Neuron (in vitro differentiated cells): ENCODE data around the gene TAF7L.

ENCODE experiments used
- H2AFZ ChIP-seq: one replicate; pipeline ENCODE4 v1.6.1; 2013; ENCODE audit warnings: low read depth, mild to moderate bottlenecking, inconsistent platforms, low read length, moderate library complexity
- H3K27me3 ChIP-seq: one replicate; pipeline ENCODE4 v1.6.1; 2013; ENCODE audit warnings: low read length; ENCODE audit not compliant: insufficient read depth
- H3K36me3 ChIP-seq: one replicate; pipeline ENCODE4 v1.6.1; 2013; ENCODE audit warnings: low read length; ENCODE audit not compliant: insufficient read depth
- H3K4me1 ChIP-seq: one replicate; pipeline ENCODE4 v1.6.1; 2013; ENCODE audit warnings: low read length; ENCODE audit not compliant: insufficient read depth
- H3K4me3 ChIP-seq: 2 replicates; pipeline ENCODE4 v1.5.1; 2013; ENCODE audit warnings: mild to moderate bottlenecking, low read length, moderate library complexity
- H3K9me3 ChIP-seq: one replicate; pipeline ENCODE4 v1.6.1; 2013; ENCODE audit warnings: low read length

TAF7L gene

DNA sequence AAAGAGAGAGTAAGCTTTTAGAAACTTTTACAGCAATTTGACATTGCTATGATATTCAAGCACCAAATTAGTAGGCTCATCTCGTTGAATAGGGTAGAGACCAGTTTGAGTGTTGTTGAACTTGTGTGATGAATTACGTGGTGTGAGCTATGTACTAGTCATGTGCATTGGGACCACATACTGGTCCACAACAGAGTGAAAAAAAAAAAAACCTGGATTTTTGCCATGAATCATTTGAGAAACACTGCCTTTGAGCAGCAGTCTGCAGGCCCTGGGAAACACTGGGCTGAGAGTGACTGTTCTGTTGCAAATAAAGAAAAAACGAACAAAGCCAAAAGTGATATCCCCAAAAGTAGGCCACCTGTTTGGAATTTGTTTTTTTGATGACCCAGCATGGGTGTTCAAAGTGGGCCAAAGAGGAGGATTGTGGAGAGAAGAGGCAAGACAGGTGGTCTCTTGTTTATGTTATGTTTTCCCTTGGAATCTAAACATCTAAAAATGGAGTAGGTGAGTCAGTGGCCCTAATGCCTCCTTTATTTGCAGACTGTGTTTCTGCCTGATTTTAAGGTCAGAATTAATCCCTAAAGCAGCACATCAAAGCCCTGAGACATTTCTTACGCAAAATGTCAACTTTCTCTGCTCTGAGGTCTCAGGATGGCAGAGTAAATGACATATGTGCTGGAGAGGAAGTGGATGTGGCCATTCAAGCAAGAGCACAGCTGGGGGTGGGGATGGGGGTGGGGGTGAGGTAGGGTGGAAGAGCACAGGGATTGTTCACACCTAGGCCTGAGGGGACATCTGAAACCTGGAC is 33.5 kb downstream of the TAF7L start:
- Histone ChIP-seq H3K27me3 (no peaks in the 10 kb centered on the region), H3K36me3 (no peaks in the 10 kb centered on the region), H3K4me3 (no peak overlapping the region), H2AFZ (no peak overlapping the region), H3K9me3 (no peaks in the 10 kb centered on the region), H3K4me1 (no peaks in the 10 kb centered on the region)

- no peaks in the 10 kb centered on the region for H3K9me3 ChIP-seq
- H3K4me3 ChIP-seq: no peak overlapping the region
- no peaks in the 10 kb centered on the region for H3K36me3 ChIP-seq
- no peaks in the 10 kb centered on the region for H3K27me3 ChIP-seq
- no peaks in the 10 kb centered on the region for H3K4me1 ChIP-seq
- H2AFZ ChIP-seq: no peak overlapping the region
Observed at GRCh38 chrX:101252634-101253033, 38.5 kb downstream of the TAF7L start.

DNA sequence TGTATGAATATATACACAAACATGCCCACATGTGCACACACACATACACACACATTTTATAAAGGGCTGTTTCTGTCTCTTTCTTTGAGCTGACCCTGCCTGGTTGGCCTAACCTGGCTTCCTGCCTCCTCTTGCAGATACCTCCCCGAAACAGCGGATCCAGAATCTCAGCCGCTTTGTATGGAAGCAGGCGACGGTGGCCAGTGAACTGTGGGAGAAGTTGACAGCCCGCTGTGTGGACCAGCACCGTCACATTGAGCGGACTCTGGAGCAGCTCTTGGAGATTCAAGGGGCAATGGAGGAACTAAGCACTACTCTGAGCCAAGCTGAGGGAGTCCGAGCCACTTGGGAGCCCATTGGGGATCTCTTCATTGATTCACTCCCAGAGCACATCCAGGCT is 49.6 kb downstream of the TAF7L start:
- no peaks in the 10 kb centered on the region for H3K36me3 ChIP-seq
- no peak overlapping the region for H3K4me3 ChIP-seq
- no peaks in the 10 kb centered on the region for H3K27me3 ChIP-seq
- H3K4me1 ChIP-seq: no peaks in the 10 kb centered on the region
- no peaks in the 10 kb centered on the region for H3K9me3 ChIP-seq
- no peak overlapping the region for H2AFZ ChIP-seq

DNA sequence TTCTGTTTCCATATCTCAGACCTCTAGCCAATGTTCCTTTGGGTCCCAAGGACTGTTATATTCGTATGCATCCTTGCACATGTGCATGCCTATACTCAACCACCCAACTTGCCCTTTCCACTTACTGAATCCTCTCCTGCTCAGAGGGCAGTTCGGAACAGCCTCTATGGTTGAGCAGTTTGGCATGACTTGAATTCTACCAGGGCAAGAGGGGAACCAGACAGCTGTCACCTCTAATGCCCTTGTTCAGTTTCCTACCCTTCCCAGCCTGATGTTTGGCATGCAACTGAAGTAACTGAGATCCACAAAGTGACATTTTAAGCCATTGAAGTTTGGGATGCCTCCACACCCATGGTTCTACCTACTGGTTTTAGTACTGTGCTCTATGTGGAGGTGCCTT is 54.1 kb downstream of the TAF7L start:
- Histone ChIP-seq H3K4me1 (no peaks in the 10 kb centered on the region), H3K4me3 (no peak overlapping the region), H3K36me3 (no peaks in the 10 kb centered on the region), H3K27me3 (no peaks in the 10 kb centered on the region), H3K9me3 (no peaks in the 10 kb centered on the region), H2AFZ (no peak overlapping the region)

- Histone ChIP-seq H3K4me3 (no peak overlapping the region), H3K36me3 (no peaks in the 10 kb centered on the region), H2AFZ (no peak overlapping the region)
Observed at GRCh38 chrX:101232316-101232715, 58.8 kb downstream of the TAF7L start.

GRCh38 chrX:101231080-101231479 is 60.1 kb downstream of the TAF7L start:
- H3K4me3 ChIP-seq: no peak overlapping the region
- no peaks in the 10 kb centered on the region for H3K36me3 ChIP-seq
- no peak overlapping the region for H2AFZ ChIP-seq
- H3K9me3 ChIP-seq: no peaks in the 10 kb centered on the region
- no peaks in the 10 kb centered on the region for H3K27me3 ChIP-seq
- H3K4me1 ChIP-seq: no peaks in the 10 kb centered on the region

More at GRCh38 chrX:101232316-101232715, 58.8 kb downstream of the TAF7L start:
- H3K27me3 ChIP-seq: no peaks in the 10 kb centered on the region
- no peaks in the 10 kb centered on the region for H3K4me1 ChIP-seq
- H3K9me3 ChIP-seq: no peaks in the 10 kb centered on the region

GRCh38 chrX:101230636-101231035 is 60.5 kb downstream of the TAF7L start:
- no peaks in the 10 kb centered on the region for H3K4me1 ChIP-seq
- H3K4me3 ChIP-seq: no peak overlapping the region
- H3K27me3 ChIP-seq: no peaks in the 10 kb centered on the region
- H3K9me3 ChIP-seq: no peaks in the 10 kb centered on the region
- no peaks in the 10 kb centered on the region for H3K36me3 ChIP-seq
- H2AFZ ChIP-seq: no peak overlapping the region

DNA sequence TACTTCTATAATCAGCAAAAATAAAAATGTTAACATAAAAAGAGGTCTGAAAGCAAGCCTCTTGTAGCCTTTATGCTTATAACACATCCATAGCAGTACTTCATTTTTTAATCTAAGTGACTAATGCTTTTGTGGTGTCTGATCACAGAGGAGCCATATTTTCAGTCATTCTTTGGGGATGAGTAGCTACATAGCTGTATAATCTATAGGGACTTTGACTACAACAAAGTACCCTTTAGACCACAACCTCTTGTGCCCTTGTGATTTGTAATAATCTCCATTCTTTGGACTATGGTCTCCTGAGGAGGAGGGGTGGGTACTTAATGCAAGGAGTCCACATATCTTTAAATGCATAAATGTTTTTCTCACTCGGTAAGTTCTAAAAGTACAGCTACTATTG is 62.0 kb downstream of the TAF7L start:
- Histone ChIP-seq H2AFZ (no peak overlapping the region), H3K36me3 (no peaks in the 10 kb centered on the region), H3K4me1 (no peaks in the 10 kb centered on the region), H3K4me3 (no peak overlapping the region), H3K27me3 (no peaks in the 10 kb centered on the region), H3K9me3 (no peaks in the 10 kb centered on the region)

GRCh38 chrX:101223226-101223625 is 67.9 kb downstream of the TAF7L start:
- Histone ChIP-seq H3K9me3 (no peaks in the 10 kb centered on the region), H2AFZ (no peak overlapping the region), H3K4me1 (peaks cover 4% of the 10 kb centered on the region), H3K4me3 (no peak overlapping the region), H3K27me3 (no peaks in the 10 kb centered on the region), H3K36me3 (no peaks in the 10 kb centered on the region)

- Histone ChIP-seq H3K27me3 (no peaks in the 10 kb centered on the region), H3K36me3 (no peaks in the 10 kb centered on the region), H2AFZ (peak overlapping the region; percentile 29), H3K9me3 (no peaks in the 10 kb centered on the region), H3K4me3 (peak overlapping the region; percentile 51), H3K4me1 (peaks cover 4% of the 10 kb centered on the region)
Observed at GRCh38 chrX:101220662-101221260, 70.4 kb downstream of the TAF7L start.

DNA sequence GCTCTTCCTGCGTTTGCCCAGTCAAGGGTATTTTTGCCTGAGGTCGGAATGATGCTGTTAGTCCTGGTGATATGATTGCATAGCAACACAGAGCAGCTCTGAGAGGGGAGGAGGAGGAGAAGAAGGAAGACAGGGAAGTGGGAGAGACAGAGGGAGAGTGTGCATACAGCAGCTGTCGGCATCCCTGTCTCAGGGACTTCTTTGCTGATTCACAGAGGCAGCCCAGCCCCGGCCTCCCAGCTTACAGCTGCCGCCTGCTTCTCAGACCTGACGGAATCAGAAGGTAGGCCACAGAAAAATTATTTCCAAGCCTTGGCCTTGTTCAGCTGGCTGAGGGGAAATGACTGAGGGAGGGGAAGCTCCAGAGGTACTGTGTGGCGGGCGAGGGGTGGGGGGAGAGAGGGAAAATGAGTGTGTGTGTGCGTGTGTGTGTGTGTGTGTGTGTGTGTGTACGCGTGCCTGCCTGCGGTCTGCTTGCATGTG is 71.2 kb downstream of the TAF7L start:
- H3K9me3 ChIP-seq: no peaks in the 10 kb centered on the region
- peak overlapping the region; percentile 29 for H2AFZ ChIP-seq
- peaks cover 4% of the 10 kb centered on the region for H3K4me1 ChIP-seq
- H3K27me3 ChIP-seq: no peaks in the 10 kb centered on the region
- H3K4me3 ChIP-seq: peak overlapping the region; percentile 51
- H3K36me3 ChIP-seq: no peaks in the 10 kb centered on the region

DNA sequence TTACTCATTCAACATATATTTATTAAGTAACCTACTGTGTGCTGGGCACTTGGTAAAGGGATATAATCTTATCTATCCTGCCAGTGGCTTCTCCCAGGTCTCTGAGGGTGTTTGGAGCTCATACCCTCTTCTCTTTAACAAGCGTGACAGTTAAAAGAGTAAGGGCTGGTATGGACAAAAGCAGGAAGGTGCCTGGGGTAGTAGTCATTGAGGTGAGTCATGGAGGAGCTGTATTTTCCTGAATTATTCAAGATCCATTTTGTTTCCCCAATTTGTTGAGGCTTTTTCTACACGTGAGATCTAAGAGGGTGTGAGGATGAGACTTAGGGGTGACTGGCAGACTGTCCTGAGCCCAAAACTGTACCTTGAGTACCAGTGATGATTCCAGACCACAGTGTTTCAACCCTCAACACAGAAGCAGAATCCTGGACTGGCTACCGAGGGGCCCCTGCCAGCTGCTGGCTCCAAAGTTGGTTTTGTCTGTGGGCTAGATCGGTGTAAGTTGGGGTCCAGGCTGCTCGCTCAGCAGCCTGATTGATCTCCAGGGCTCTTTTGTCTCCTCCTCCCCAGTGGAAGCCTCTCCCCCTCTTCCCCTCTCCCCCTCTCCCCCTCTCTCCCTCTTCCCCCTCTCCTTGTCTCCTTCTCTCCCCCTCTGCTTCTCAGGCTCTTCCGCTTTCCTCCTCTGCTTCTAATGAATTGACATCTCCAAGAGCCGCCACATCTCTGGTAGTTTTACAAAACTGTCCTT is 71.8 kb downstream of the TAF7L start, which contains the start of gene DRP2:
Gene DRP2, plus strand, starts transcription at position 671 of the 748 bp plus-strand sequence. CDS start 11,862 bp downstream, outside the sequence.
- peak within 1 kb of the TSS; percentile 51 for H3K4me3 ChIP-seq
- H3K27me3 ChIP-seq: no peaks in the 10 kb centered on the region

More for the DNA sequence above, 71.8 kb downstream of the TAF7L start, which contains the start of gene DRP2:
- Histone ChIP-seq H3K36me3 (no peaks in the 10 kb centered on the region), H3K9me3 (no peaks in the 10 kb centered on the region), H2AFZ (peak within 1 kb of the TSS; percentile 29), H3K4me1 (peaks cover 4% of the 10 kb centered on the region)
